HEK293 (cell line): ENCODE data around the gene MRPL47.

Experiments used
- CTCF ChIP-seq: fragments of 450-650 bp; formaldehyde crosslinking; IDR thresholded peaks from 2 replicates; pipeline ENCODE4 v1.5.1; 2016; ENCODE audit warnings: missing biosample characterization, missing genetic modification characterization
- KLF1 ChIP-seq: fragments of 450-650 bp; formaldehyde crosslinking; IDR thresholded peaks from 2 replicates; pipeline ENCODE4 v1.5.1; 2016; ENCODE audit warnings: missing biosample characterization, missing genetic modification characterization
- REST ChIP-seq: fragments of 450-650 bp; formaldehyde crosslinking; IDR thresholded peaks from 2 replicates; pipeline ENCODE4 v1.5.1; 2016; ENCODE audit warnings: missing biosample characterization, missing genetic modification characterization

GRCh38 chr3:179546814-179547241 lies 57.6 kb downstream of the MRPL47 start:
- TF ChIP-seq REST (no peak), CTCF (no peak), KLF1 (tag by site-specific recombination) (no peak)
